NCI-H345 treated with DMSO at 0.1 percent for 48 hours (cell line): ENCODE results near the gene SGPP1.
"Not testable (repeated sequence)": the region's sequence is repeated elsewhere in the genome, so short reads cannot be mapped to it uniquely, and the experiment has no call there.

Experiments used
- DNase-seq: peaks from one replicate; lab custom pipeline; 2025; ENCODE audit not compliant: unreplicated experiment; lab: John Stamatoyannopoulos, UW

SGPP1 gene

DNA sequence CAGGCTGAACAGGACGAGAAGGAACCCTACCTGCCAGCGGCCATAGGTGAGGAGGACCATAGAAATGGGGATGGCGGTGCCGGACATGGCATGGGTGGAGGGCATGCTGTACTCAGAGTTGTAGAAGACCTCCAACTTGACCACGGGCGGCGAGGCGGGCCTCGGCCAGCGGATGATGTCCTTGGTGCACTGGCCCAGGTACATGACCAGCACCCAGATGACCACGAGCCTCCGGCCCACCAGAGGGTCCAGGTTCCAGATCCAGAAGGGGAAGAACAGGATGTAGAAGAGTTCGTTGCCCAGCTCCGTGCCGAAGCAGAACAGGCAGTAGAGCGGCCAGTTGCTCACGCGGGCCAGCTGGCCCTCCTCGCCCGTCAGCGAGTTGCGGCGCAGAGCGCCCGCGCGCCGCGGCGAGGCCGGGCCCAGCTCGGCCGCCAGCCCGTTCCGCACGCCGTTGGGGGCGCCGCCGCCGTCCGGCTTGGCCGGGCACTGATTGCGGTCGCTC, 582 bp downstream of the SGPP1 start:
- DNase-seq = no peak

GRCh38 chr14:63726499-63726898, 1.4 kb downstream of the SGPP1 start:
- DNase-seq = peak; percentile 20

DNA sequence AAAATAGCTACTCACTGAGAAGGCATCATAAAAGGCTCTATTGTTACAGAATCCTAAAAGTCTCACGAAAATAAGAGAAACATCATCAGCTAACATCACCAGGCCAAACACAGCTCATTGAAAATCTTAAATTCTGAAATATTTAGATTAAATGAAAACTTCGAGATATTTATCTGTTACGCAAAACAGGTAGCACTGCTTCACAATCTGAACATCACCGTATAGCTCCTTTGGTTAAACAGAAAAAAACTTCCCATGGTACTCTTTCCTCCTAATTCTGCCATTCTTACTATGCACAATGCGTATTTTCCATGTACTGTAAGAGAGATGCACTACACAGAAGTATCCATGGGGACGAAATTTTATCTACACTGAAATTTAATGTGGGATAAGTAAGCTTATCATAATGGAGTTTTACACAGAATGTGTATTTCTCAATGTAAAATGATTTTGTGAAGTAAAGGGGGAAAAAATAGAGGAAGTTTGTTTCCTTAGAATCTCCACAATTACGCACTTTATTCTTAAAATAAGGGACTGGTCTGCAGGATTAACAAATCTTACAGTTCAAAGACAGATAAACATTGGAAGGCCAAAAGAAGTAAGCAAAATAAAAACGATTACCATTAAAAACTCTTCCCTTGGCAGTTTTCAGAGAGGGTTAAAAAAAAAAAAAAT, 1.9 kb downstream of the SGPP1 start:
- no peak for DNase-seq

DNA sequence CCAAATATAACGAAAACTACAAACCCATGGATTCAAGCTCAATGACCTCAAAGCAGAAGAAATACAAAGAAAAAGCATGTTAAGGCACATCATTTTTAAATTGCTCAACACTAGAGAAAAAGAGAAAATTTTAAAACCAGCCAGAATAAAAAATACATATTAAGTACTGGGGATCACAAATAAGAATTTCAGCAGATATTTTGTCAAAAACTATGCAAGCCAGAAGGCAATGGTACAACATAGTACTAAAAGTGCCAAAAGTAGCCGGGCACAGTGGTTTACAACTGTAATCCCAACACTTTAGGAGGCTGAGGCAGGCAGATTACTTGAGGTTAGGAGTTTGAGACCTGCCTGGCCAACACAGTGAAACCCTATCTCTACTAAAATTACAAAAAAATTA, 10.2 kb downstream of the SGPP1 start:
- peak; percentile 19 for DNase-seq

DNA sequence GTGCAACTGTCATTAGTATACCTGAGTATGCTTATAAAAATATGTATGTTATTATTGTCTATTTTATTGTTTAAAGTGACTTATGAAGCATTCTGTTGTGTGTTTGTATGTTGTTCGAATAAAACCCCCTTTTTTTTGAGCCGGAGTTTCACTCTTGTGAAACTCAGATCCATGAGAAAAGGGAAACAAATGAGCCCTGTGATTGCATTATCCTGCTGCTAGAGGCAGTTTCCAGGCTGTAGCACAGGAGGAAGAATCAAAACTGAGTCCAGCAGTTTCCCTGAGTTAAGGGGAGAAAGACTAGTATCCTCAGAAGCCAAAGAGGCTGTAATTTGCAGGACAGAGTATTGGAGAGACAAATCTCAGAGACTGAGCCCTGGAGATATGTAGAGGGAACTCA, 12.5 kb downstream of the SGPP1 start:
- no peak for DNase-seq

DNA sequence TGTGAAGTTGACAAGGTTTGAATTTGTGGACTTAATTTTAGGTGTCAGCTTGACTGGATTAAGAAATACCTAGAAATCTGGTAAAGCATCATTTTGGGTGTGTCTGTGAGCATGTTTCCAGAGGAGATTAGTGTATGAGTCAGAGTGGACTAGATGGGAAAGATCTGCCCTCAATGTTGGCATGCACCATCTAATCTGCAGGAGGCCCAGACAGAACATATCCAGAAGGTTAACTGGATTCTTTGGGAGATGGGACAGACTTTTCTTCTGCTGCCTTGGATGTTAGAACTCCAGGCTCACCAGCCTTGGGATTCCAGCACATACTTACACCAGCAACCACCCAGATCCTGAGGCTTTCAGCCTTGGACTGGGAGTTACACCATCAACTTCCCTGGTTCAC, 14.1 kb downstream of the SGPP1 start:
- no peak for DNase-seq

DNA sequence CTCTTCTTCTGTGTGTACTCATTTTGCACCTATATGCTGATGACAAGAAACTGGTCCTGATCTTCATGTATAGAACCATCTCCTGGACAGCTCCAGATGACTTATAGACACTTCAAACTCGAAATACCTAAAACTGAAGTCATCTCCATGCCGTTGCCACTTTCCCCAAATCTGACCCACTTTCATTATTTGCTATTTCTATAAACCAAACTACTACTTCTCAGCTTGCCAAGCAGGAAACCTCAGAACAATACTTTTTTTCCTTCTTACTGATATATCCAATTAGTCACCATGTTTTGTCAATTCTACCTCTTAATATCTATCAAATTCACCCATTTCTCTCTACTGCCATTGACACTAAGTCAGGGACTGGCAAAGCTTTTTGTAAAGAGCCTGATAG, 14.8 kb downstream of the SGPP1 start:
- DNase-seq = no peak

GRCh38 chr14:63712123-63712522, 15.7 kb downstream of the SGPP1 start:
- DNase-seq = no peak

GRCh38 chr14:63710497-63710896, 17.4 kb downstream of the SGPP1 start:
- DNase-seq = no peak

- DNase-seq = no peak
Measured at GRCh38 chr14:63709589-63709988, 18.3 kb downstream of the SGPP1 start.

DNA sequence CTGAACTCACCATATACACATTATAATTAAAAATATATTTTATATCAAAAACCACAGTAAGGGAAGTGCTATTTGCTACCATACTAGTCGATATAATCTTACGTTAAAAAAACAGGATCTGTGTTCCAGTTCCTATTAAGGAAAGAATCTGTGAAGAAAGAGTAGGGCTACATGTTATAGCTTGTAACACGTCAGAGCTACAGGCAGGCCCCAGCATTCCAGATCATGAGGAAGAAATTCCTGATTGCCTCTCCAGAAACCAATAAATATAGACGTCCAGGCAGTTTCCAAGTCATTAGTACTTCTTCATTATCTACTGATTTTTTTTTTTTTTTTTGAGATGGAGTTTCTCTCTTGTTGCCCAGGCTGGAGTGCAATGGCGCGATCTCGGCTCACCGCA, 20.6 kb downstream of the SGPP1 start:
- DNase-seq = no peak

DNA sequence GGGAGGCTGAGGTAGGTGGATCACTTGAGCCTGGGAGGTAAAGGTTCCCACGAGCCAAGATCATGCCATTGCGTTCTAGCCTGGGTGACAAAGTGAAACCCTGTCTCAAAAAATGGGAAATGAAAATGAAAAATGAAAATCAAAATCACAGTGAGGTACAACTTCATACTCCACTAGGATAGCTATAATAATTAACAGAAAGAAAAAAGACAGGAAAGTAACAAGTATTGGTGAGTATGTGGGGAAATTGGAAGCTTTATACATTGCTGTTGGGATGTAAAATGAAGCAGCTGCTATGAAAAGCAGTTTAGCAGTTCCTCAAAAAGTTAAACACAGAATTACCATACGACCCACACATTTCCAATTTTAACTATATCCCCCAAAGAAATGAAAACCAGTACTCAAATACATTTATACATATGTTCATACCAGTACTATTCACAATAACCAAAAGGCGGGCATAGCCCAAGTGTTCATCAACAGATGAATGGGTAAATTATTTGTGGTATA, 22.2 kb downstream of the SGPP1 start:
- DNase-seq = no peak

DNA sequence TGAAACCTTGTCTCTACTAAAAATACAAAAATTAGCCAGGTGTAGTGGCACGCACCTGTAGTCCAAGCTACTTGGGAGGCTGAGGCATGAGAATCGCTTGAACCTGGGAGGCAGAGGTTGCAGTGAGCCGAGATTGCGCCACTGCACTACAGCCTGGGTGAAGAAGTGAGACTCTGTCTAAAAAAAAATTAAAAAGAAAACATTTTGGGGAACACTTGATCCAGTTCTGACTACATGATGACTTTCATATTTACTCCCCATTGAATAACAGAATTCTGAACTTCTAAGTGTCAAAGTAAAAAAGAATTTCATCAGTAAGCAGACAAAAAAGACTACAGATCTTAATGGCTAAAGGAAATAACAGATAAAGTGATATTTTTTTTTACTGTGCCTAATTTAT, 25.3 kb downstream of the SGPP1 start:
- not testable (repeated sequence) for DNase-seq

GRCh38 chr14:63701606-63702299, 26.1 kb downstream of the SGPP1 start:
- DNase-seq = no peak

DNA sequence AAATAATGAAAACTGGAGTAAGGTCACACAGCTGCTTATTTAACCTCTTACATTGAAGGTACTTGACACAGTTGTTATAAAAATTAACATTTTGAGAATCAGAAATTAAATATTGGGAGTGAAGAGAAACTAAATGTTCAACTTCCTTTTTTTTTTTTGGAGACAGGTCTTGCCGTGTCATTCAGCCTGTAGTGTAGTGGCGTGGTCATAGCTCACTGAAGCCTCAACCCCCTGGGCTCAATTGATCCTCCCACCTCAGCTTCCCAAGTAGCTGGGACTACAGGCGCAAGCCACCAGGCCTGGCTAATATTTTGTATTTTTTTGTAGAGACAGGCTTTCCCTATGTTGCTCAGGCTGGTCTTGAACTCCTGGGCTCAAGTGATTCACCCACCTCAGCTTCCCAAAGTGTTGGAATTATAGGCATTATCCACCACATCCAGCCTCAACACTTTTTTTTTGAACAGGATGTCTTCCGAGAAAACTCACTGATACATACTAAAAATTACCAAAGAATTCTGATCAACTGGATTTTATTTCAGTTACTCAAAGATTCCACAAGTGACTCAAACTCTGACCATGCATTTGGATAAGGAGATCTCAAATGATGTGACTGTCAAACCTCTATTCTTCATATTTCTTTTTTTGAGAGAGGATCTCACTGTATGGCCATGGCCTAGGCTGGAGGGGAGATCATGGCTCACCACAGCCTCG, 35.4 kb downstream of the SGPP1 start:
- no peak for DNase-seq

- no peak for DNase-seq
Measured at GRCh38 chr14:63689132-63689531, 38.7 kb downstream of the SGPP1 start.

- DNase-seq = no peak
Measured at GRCh38 chr14:63686926-63687325, 40.9 kb downstream of the SGPP1 start.

DNA sequence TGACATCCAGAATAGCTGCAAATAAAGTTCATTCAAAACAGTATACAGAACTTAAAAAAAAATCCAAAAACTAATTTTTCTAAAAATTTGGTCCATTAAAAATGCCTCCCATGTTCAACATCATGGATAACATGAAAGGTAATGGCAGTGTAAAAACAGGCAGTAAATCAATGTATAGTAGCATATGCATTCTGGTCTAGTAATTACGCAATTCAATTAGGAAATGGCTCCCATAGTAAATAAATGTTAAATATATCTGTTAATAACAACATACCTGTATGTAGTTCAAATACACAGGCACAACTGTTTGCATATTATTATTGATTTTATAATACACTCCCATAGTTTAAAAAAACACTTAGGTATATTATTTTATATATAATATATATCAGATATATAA, 42.5 kb downstream of the SGPP1 start:
- DNase-seq = no peak

GRCh38 chr14:63682727-63683593, 44.9 kb downstream of the SGPP1 start:
- DNase-seq = no peak

GRCh38 chr14:63678536-63678935, 49.3 kb downstream of the SGPP1 start:
- DNase-seq = no peak

GRCh38 chr14:63677891-63678379, 49.9 kb downstream of the SGPP1 start:
- no peak for DNase-seq
